Measurements from ENCODE around the gene SLC25A11.

DNA sequence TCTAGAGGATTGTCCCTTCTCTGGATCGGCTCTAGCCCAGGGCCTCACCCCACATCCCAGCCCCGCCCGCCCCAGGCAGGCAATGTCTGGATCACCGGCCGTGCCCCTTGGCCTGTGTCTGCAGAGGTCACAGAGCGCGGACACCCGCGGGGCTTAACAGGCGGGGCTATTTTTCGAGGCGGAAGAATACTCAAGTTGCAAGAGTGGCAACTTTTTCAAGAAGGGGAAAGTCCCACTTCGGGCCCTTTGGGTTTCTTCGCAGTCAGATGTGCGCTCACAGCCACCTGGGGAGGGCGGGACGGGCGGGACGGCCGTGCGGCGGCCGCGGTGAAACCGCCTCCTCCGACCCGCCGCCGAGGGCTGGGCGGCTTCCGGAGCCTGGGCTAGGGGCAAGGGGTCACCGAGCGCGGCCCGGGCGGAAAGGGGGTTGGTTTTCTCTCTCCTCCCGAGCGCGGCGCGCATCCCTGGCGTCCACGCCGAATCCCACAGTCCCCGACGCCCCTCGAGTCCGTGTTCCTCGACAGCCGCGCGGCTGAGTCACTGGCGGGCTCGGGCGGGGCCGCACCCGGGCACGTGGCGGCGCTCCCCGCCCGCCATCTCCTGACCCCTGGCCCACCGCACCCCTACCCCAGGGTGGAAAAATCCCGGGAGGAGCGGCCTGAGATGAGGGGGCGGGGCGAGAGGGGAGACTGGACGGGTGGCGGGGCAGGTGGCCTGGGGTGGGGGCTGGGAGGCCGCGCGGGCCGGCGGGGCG is 9.7 kb upstream of the SLC25A11 start:
- no peak for TF ChIP-seq GATA2 (IDR thresholded peaks at IDR 0.05; ENCODE audit: low read depth, low read length)
- TF ChIP-seq GATA3 (IDR thresholded peaks at IDR 0.05; ENCODE audit: low read depth, low read length) = no peak
